Measurements from ENCODE around the gene ANGPT4.

- TF ChIP-seq, protein P1, sequence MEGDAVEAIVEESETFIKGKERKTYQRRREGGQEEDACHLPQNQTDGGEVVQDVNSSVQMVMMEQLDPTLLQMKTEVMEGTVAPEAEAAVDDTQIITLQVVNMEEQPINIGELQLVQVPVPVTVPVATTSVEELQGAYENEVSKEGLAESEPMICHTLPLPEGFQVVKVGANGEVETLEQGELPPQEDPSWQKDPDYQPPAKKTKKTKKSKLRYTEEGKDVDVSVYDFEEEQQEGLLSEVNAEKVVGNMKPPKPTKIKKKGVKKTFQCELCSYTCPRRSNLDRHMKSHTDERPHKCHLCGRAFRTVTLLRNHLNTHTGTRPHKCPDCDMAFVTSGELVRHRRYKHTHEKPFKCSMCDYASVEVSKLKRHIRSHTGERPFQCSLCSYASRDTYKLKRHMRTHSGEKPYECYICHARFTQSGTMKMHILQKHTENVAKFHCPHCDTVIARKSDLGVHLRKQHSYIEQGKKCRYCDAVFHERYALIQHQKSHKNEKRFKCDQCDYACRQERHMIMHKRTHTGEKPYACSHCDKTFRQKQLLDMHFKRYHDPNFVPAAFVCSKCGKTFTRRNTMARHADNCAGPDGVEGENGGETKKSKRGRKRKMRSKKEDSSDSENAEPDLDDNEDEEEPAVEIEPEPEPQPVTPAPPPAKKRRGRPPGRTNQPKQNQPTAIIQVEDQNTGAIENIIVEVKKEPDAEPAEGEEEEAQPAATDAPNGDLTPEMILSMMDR (IDR thresholded peaks at IDR 0.05; ENCODE audit: insufficient read depth, low read depth, low read length): no peak
- TF ChIP-seq EZH2 (IDR thresholded peaks at IDR 0.05; ENCODE audit: insufficient read depth, low read length): no peak
These were observed 28.8 kb upstream of the ANGPT4 start for GRCh38 chr20:944774-945410.

All from astrocyte (in vitro differentiated cells and primary cell).